GM12878 (cell line): Measurements from ENCODE around the gene PDILT. TPM values are rescaled to one million over a fixed set of nuclear protein-coding genes. Genes with fewer than 3 reads are reported as not detected.

ENCODE experiments used
- ATAC-seq: fragments of 200-7000 bp; cut with Tn5 transposase; 3 replicates; pipeline ENCODE4 v1.9.1; 2020; ENCODE audit warnings: mild to moderate bottlenecking, moderate library complexity
- BruUV-seq: library from RNA; stranded (reverse); fragments of 400-500 nt; replicated peaks from 2 replicates; lab custom pipeline; 2021; lab: Mats Ljungman, UMichigan
- CTCF ChIA-PET: fragments of 300-600 bp; sonication (Branson Sonifier 250); formaldehyde crosslinking; extraction: SDS; loops from one replicate; lab custom pipeline; 2021; ENCODE audit warnings: inconsistent platforms; lab: Yijun Ruan, JAX
- POLR2A ChIA-PET: fragments of 350-600 bp; formaldehyde crosslinking; extraction: SDS; loops from one replicate; lab custom pipeline; 2021; ENCODE audit warnings: inconsistent platforms; lab: Charles Lee
- RAD21 ChIA-PET: fragments of 300-600 bp; sonication (Branson Sonifier 250); formaldehyde crosslinking; loops from one replicate; lab custom pipeline; 2023; ENCODE audit warnings: antibody characterized with exemption; ENCODE audit not compliant: unreplicated experiment; lab: Charles Lee
- SMC1A ChIA-PET: fragments of 300-600 bp; sonication (Branson Sonifier 250); formaldehyde crosslinking; loops from one replicate; lab custom pipeline; 2023; ENCODE audit not compliant: unreplicated experiment, uncharacterized antibody; lab: Charles Lee
- DNase-seq: peaks from one replicate; pipeline ENCODE4 v3.0.0-alpha.2; 2011; ENCODE audit warnings: low read depth, low spot score
- FAIRE-seq: peaks from 3 replicates; lab custom pipeline; 2011; peaks lifted over from hg19 to GRCh38; lab: Jason Lieb, UNC
- H2AFZ ChIP-seq: 2 replicates; pipeline ENCODE4 v1.6.0; 2011; ENCODE audit warnings: low read depth, low read length, control low read depth; ENCODE audit not compliant: control insufficient read depth
- H3K27ac ChIP-seq: 2 replicates; pipeline ENCODE4 v1.5.1; 2011; ENCODE audit warnings: control low read depth; ENCODE audit not compliant: control insufficient read depth, insufficient read depth
- H3K27me3 ChIP-seq, 2 experiments: replicated peaks in 1 of 2; 2 replicates each; pipeline versions ENCODE4 v1.6.0 to v1.6.1; 2011; ENCODE audit warnings: low read length in 1 of 2; ENCODE audit not compliant: control insufficient read depth in 2 of 2, insufficient read depth in 2 of 2
- H3K36me3 ChIP-seq, 2 experiments: 2 replicates each; pipeline ENCODE4 v1.5.1; 2011; ENCODE audit warnings: low read length in 1 of 2; ENCODE audit not compliant: control insufficient read depth in 2 of 2, insufficient read depth in 2 of 2
- H3K4me1 ChIP-seq: 2 replicates; pipeline ENCODE4 v1.6.1; 2011; ENCODE audit warnings: mild to moderate bottlenecking, low read length, moderate library complexity, mixed read lengths; ENCODE audit not compliant: control insufficient read depth, insufficient read depth
- H3K4me2 ChIP-seq: 2 replicates; pipeline ENCODE4 v1.6.0; 2011; ENCODE audit warnings: control low read depth; ENCODE audit not compliant: control insufficient read depth, insufficient read depth
- H3K4me3 ChIP-seq: fragments of 200-600 bp; sonication (generic); 2 replicates; pipeline ENCODE4 v1.5.1; 2016
- H3K79me2 ChIP-seq: 2 replicates; pipeline ENCODE4 v1.6.0; 2011; ENCODE audit warnings: low read length; ENCODE audit not compliant: control insufficient read depth, insufficient read depth
- H3K9ac ChIP-seq: 2 replicates; pipeline ENCODE4 v1.8.0; 2011; ENCODE audit warnings: low read length, control low read depth, mixed read lengths; ENCODE audit not compliant: control insufficient read depth, insufficient read depth
- H3K9me3 ChIP-seq: replicated peaks from 3 replicates; pipeline ENCODE4 v1.5.1; 2011; ENCODE audit warnings: mild to moderate bottlenecking, low read length; ENCODE audit not compliant: control insufficient read depth, insufficient read depth
- H4K20me1 ChIP-seq: 2 replicates; pipeline ENCODE4 v1.6.0; 2011; ENCODE audit not compliant: control insufficient read depth, insufficient read depth
- CBFB ChIP-seq: IDR thresholded peaks from 2 replicates; pipeline ENCODE4 v1.6.1; 2016; ENCODE audit warnings: antibody characterized with exemption, low read depth
- CHD1 ChIP-seq: IDR thresholded peaks from 2 replicates; pipeline ENCODE4 v1.6.1; 2012; ENCODE audit warnings: low read depth, low read length, improper control_type of control experiment
- ETV6 ChIP-seq, 2 experiments: fragments of 450-650 bp in 1 of 2; IDR thresholded peaks in 1 of 2; conservative IDR thresholded peaks in 1 of 2; 2 replicates each; pipeline ENCODE4 v1.6.1; 2014; ENCODE audit warnings: antibody characterized with exemption in 1 of 2, borderline replicate concordance in 1 of 2, low read depth in 1 of 2, mild to moderate bottlenecking in 1 of 2, moderate library complexity in 1 of 2
- IRF4 ChIP-seq: IDR thresholded peaks from 2 replicates; pipeline ENCODE4 v1.6.1; 2011; ENCODE audit warnings: low read depth, low read length
- NFIC ChIP-seq: IDR thresholded peaks from 2 replicates; pipeline ENCODE4 v1.6.1; 2012; ENCODE audit warnings: low read depth, mild to moderate bottlenecking, inconsistent platforms, low read length, moderate library complexity
- NR2C2 ChIP-seq: IDR thresholded peaks from 2 replicates; pipeline ENCODE4 v1.6.1; 2011; ENCODE audit warnings: borderline replicate concordance, low read depth; ENCODE audit not compliant: control insufficient read depth, insufficient read length
- SMARCA5 ChIP-seq: fragments of 450-650 bp; IDR thresholded peaks from 2 replicates; pipeline ENCODE4 v1.6.1; 2017; ENCODE audit warnings: mild to moderate bottlenecking
- SREBF1 ChIP-seq: IDR thresholded peaks from 2 replicates; pipeline ENCODE4 v1.6.1; 2012; ENCODE audit warnings: mild to moderate bottlenecking, low read length
- SUPT20H ChIP-seq: IDR thresholded peaks from 2 replicates; pipeline ENCODE4 v1.6.1; 2011; ENCODE audit warnings: low read depth, mild to moderate bottlenecking, low read length, moderate library complexity, borderline replicate concordance; ENCODE audit not compliant: control insufficient read depth
- WGBS: methylation state at CpG from one replicate; pipeline ENCODE4 v1.1.6; 2016; ENCODE audit warnings: low lambda C conversion rate; ENCODE audit not compliant: insufficient replicate concordance, insufficient coverage; ENCODE audit errors: missing lambda C conversion rate; 5-methylcytosine and 5-hydroxymethylcytosine counted together
- in situ Hi-C: fragments of 300-500 bp; cut with MboI; formaldehyde crosslinking; loops from 9 replicates; pipeline ENCODE4 v1.14.3; 2018; ENCODE audit warnings: mixed read lengths
- intact Hi-C: fragments of 100-400 bp; cut with micrococcal nuclease; formaldehyde crosslinking; loops from one replicate; pipeline ENCODE4 v1.14.2; 2022; ENCODE audit not compliant: unreplicated experiment
- polyA plus RNA-seq, 11 experiments: library from polyadenylated mRNA; depleted of rRNA in 4 of 11; unstranded in 6 of 11; stranded (reverse) in 5 of 11; fragments of >200 nt; fragmentation: Nextera tagmentation in 4 of 11; fragmentation: Illumina TruSeq in 1 of 11; extraction: Ambion mirVana in 4 of 11; extraction: Trizol in 1 of 11; gene quantifications; 1 replicate in 1 of 11; 2 replicates in 10 of 11; pipeline versions ENCODE4 v1.2.1 to v1.2.3, GENCODE V29; 2011 to 2016; ENCODE audit warnings: inconsistent platforms in 2 of 11, missing spikeins in 2 of 11, low read depth in 1 of 11
- total RNA-seq, 4 experiments: library from RNA; depleted of rRNA in 3 of 4; stranded (reverse); fragments of >200 nt in 3 of 4; fragmentation: Illumina TruSeq in 1 of 4; extraction: Trizol in 1 of 4; gene quantifications; 2 replicates each; pipeline versions ENCODE4 v1.2.1 to v1.2.3, GENCODE V29; 2013 to 2021
- TF ChIP-seq, protein P1 (sequence below): fragments of 150-350 bp; IDR thresholded peaks from 2 replicates; pipeline ENCODE4 v1.6.1; 2016; ENCODE audit warnings: low read depth, low read length
- TF ChIP-seq, protein P2 (sequence below): IDR thresholded peaks from 2 replicates; pipeline ENCODE4 v1.6.1; 2012; ENCODE audit warnings: low read length, inconsistent platforms
- TF ChIP-seq, protein P3 (sequence below): IDR thresholded peaks from 2 replicates; pipeline ENCODE4 v1.6.1; 2011; ENCODE audit warnings: borderline replicate concordance, low read depth, mild to moderate bottlenecking, moderate library complexity, mixed read lengths, low read length; ENCODE audit not compliant: insufficient read depth; ENCODE audit errors: extremely low read length
- TF ChIP-seq, protein P4 (sequence below): IDR thresholded peaks from 2 replicates; pipeline ENCODE4 v1.6.1; 2012; ENCODE audit warnings: mild to moderate bottlenecking, low read depth, low read length

The PDILT gene
- total and polyA plus RNA-seq, 10 of the 15 experiments (the other 5 are each of a cell fraction or from before 2014, with no cell fraction given) = not detected

DNA sequence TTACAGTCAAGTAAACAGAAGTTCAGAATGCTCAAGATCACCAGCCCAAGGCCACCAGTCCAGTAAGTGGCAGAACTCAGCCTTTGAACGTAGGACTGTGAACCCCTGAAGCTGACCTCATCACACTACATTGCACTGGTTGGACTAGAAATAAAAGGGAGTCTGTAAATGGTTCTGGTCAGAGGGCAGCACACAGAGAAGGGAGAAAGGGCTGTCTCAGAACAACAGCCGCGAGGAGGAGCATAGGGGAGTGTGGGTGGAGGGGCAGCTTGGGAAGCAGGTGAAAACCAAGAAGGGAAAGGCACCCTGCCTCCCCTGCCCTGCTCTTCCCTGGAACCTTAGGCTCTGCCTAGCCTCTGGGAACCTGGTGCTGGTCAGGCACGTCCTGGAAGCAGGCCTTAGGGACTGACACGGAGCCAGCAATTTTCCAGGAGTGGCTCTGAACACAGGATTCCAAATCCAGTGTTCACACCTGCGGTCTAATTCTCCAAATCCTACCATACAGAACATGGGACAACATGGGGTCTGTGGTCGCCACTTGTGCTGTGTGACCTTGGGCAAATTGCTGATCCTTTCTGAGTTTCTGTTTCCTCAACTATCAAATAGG lies 7.0 kb downstream of the PDILT start:
- no peak overlapping the region for H2AFZ ChIP-seq
- in situ Hi-C loops (no loop called here), intact Hi-C loops (no loop called here)
- H3K4me3 ChIP-seq = no peak overlapping the region
- RAD21 ChIA-PET = no interaction called here
- H3K4me2 ChIP-seq = no peak overlapping the region
- SMC1A ChIA-PET = no interaction called here
- no peaks in the 10 kb centered on the region for H3K36me3 ChIP-seq
- FAIRE-seq (no peak), DNase-seq (no peak), ATAC-seq (no peak)
- no peaks in the 10 kb centered on the region; a peak in 1 of 4 replicates for H3K27me3 ChIP-seq
- POLR2A ChIA-PET = no interaction called here
- CTCF ChIA-PET = interaction anchor here (3.8 kb wide), 1 partner anchor 12 kb away, joined by 15 read pairs; no protein-coding TSS in a partner anchor
- 22% methylated on average over 7 of the region's 7 CpGs for WGBS
- no peak overlapping the region for H3K27ac ChIP-seq
- no peaks in the 10 kb centered on the region for H3K9me3 ChIP-seq
- no peak overlapping the region for H3K9ac ChIP-seq
- BruUV-seq = no TSS peak
- H3K79me2 ChIP-seq = no peaks in the 10 kb centered on the region
- H4K20me1 ChIP-seq = no peaks in the 10 kb centered on the region
- no peaks in the 10 kb centered on the region for H3K4me1 ChIP-seq
- TF ChIP-seq SUPT20H = no peak
- no peak for TF ChIP-seq NFIC
- TF ChIP-seq, protein P1, sequence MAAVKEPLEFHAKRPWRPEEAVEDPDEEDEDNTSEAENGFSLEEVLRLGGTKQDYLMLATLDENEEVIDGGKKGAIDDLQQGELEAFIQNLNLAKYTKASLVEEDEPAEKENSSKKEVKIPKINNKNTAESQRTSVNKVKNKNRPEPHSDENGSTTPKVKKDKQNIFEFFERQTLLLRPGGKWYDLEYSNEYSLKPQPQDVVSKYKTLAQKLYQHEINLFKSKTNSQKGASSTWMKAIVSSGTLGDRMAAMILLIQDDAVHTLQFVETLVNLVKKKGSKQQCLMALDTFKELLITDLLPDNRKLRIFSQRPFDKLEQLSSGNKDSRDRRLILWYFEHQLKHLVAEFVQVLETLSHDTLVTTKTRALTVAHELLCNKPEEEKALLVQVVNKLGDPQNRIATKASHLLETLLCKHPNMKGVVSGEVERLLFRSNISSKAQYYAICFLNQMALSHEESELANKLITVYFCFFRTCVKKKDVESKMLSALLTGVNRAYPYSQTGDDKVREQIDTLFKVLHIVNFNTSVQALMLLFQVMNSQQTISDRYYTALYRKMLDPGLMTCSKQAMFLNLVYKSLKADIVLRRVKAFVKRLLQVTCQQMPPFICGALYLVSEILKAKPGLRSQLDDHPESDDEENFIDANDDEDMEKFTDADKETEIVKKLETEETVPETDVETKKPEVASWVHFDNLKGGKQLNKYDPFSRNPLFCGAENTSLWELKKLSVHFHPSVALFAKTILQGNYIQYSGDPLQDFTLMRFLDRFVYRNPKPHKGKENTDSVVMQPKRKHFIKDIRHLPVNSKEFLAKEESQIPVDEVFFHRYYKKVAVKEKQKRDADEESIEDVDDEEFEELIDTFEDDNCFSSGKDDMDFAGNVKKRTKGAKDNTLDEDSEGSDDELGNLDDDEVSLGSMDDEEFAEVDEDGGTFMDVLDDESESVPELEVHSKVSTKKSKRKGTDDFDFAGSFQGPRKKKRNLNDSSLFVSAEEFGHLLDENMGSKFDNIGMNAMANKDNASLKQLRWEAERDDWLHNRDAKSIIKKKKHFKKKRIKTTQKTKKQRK = no peak
- TF ChIP-seq, protein P2, sequence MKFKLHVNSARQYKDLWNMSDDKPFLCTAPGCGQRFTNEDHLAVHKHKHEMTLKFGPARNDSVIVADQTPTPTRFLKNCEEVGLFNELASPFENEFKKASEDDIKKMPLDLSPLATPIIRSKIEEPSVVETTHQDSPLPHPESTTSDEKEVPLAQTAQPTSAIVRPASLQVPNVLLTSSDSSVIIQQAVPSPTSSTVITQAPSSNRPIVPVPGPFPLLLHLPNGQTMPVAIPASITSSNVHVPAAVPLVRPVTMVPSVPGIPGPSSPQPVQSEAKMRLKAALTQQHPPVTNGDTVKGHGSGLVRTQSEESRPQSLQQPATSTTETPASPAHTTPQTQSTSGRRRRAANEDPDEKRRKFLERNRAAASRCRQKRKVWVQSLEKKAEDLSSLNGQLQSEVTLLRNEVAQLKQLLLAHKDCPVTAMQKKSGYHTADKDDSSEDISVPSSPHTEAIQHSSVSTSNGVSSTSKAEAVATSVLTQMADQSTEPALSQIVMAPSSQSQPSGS = no peak
- no peak for TF ChIP-seq ETV6 (conservative IDR thresholded peaks at IDR 0.05 in 1 of 2, IDR thresholded peaks at IDR 0.05 in 1 of 2; ENCODE audit: borderline replicate concordance in 1 of 2, low read depth in 1 of 2)
- TF ChIP-seq, protein P3, sequence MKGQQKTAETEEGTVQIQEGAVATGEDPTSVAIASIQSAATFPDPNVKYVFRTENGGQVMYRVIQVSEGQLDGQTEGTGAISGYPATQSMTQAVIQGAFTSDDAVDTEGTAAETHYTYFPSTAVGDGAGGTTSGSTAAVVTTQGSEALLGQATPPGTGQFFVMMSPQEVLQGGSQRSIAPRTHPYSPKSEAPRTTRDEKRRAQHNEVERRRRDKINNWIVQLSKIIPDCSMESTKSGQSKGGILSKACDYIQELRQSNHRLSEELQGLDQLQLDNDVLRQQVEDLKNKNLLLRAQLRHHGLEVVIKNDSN = no peak
- no peak for TF ChIP-seq CBFB
- TF ChIP-seq NR2C2 = no peak
- TF ChIP-seq, protein P4, sequence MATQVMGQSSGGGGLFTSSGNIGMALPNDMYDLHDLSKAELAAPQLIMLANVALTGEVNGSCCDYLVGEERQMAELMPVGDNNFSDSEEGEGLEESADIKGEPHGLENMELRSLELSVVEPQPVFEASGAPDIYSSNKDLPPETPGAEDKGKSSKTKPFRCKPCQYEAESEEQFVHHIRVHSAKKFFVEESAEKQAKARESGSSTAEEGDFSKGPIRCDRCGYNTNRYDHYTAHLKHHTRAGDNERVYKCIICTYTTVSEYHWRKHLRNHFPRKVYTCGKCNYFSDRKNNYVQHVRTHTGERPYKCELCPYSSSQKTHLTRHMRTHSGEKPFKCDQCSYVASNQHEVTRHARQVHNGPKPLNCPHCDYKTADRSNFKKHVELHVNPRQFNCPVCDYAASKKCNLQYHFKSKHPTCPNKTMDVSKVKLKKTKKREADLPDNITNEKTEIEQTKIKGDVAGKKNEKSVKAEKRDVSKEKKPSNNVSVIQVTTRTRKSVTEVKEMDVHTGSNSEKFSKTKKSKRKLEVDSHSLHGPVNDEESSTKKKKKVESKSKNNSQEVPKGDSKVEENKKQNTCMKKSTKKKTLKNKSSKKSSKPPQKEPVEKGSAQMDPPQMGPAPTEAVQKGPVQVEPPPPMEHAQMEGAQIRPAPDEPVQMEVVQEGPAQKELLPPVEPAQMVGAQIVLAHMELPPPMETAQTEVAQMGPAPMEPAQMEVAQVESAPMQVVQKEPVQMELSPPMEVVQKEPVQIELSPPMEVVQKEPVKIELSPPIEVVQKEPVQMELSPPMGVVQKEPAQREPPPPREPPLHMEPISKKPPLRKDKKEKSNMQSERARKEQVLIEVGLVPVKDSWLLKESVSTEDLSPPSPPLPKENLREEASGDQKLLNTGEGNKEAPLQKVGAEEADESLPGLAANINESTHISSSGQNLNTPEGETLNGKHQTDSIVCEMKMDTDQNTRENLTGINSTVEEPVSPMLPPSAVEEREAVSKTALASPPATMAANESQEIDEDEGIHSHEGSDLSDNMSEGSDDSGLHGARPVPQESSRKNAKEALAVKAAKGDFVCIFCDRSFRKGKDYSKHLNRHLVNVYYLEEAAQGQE = no peak
- TF ChIP-seq SREBF1 = no peak
- no peak for TF ChIP-seq IRF4
- TF ChIP-seq SMARCA5 = no peak
- TF ChIP-seq CHD1 = no peak
